Measurements from ENCODE around the gene PPFIA3.
"Not testable (repeated sequence)": the region's sequence is repeated elsewhere in the genome, so short reads cannot be mapped to it uniquely, and the experiment has no call there.

The PPFIA3 gene

DNA sequence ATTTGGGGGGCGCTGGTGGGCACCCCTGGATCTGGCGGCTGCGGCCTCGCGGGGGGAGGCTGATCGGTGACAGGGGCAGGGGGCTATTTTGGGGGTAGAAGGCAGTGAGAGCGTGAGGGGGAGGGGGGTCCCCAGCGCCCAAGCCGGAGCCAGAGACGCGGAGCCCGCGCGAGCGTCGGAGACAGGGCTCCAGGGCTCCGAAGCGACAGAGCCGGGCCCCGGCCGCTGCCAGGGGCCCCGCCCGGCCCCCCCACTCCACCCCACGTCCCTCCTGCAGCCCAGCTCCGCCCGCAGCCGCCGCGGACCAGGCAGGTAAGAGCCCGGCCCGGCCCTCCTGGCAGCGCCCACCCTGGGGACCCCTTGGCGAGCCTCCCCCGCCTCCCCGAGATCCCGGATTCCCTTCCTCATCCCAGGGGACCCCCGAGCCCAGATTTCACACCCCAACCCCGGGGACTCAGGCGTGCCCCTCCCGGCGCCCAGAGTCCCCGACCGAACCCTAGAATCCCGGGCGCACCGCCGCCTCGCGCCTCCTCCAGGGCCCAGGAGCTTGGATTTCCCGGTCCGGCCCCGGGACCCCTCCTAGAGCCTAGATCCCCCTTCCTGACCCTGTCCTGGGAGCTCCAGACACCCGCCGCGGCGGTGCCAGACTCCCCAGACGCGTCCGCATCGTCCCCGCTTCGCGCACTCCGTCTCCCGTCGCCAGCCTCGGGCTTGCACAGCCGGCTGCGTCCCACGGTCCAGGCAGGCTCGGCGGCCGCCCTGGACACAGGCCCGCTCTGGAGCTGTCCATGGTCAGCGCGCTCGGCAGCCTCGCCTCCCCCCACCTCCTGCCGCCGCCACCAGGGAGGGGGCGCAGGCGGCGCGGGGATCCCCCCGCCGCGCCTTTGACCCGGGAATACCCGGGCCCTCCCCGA is at the start of gene PPFIA3:
PPFIA3 (plus strand) TSS at position 134 of the 914 bp plus-strand sequence. CDS start 8,330 bp downstream, outside the sequence.
- DNase-seq (ENCODE audit: low read depth in 2 of 2): no peak

DNA sequence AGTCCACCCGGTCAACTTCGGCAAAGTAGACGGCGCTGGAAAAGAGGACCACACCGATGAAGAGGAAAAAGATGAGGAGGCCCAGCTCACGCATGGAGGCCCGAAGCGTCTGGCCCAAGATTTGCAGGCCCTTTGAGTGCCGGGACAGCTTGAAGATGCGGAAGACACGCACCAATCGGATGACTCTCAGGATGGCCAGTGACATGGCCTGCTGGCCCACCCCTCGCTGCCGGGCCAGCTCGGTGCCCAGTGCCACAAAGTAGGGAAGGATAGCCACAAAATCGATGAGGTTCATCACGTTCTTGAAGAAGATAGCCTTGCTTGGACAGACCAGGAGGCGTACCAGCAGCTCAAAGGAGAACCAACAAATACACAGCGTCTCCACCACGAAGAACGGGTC is 48.9 kb upstream of the PPFIA3 start:
- DNase-seq (ENCODE audit: low read depth in 2 of 2): no peak

DNA sequence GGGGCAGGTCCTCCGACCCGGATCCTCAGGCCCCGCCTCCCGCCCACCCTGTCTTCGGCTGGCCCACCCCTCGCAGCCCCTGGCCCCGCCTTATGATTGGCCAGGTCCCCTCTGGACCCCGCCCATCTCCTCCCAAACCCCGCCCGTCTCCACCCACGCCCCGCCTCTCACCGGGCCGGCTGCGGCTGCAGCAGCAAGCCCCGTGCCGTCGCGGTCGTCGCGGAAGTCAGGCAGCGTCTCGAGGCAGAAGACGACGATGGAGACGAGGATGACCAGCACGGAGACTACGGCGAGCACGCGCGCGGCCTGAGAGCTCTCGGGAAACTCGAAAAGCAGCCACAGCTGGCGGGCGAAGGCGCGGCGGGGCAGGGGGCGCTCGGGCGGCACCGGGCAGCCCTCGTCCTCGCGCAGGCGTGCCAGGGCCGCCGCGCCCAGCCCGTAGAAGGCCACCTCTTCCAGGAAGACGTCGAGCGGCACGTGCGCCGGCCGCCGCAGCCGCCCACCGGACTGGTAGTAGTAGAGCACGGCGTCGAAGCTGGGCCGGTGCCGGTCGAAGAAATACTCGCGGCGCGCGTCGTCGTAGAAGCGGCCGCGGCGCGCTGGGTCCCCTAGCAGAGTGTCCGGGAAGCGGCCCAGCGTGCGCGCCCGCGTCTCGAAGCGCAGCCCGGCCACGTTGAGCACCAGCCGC is 47.3 kb upstream of the PPFIA3 start:
- no peak for DNase-seq (ENCODE audit: low read depth in 2 of 2)

DNA sequence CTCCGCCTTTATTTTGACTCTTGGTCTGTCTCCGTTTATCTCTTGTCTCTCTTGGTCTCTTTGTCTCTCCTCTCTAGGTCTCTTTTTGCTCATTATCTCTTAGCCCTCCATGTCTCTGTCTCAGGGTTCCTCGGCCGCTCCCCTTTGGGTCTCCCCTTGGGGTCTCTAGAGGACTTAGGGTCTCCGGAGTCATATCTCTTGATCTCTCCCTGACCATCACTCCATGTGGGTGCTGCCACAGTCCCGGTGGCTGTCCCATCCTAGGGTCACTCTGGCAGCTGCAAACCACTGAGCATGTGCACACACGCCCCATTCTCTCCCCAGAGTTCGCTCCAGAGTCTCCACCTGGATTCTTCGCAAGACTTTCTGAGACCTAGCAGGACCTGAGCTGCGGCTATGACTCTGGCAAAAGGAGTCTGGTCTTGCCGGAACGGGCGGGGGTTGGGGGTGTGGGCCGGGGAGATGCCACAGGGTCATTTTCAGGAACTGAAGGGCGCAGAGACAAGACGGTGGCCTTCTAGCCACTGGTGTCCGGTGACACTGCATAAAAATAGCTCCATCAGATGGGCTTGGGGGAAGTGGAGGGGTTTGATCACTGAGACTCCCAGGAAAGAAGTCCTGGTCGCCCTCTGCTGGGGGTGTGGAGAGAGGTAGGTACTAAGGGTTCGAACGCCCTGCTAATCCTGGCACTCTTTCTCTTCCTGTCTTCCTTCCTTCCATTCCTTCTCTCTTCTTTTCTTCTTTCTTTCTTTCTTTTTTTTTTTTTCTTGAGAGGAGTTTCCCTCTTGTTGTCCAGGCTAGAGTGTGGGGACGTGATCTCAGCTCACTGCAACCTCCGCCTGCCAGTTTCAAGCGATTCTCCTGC is 45.6 kb upstream of the PPFIA3 start:
- no peak for DNase-seq (ENCODE audit: low read depth in 2 of 2)

DNA sequence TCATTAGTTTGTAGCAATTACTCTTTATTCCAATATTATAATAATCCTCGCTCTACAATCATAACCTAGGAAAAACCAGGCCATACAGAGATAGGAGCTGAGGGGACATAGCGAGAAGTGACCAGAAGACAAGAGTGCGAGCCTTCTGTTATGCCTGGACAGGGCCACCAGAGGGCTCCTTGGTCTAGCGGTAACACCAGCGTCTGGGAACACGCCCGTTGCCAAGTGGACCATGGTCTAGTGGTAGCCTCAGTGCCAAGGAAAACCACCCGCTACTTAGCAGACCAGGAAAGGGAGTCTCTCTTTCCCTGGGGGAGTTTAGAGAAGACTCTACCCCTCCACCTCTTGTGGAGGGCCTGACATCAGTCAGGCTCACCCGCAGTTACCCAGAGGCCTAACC is 44.5 kb upstream of the PPFIA3 start:
- DNase-seq (ENCODE audit: low read depth in 2 of 2): not testable (repeated sequence)

DNA sequence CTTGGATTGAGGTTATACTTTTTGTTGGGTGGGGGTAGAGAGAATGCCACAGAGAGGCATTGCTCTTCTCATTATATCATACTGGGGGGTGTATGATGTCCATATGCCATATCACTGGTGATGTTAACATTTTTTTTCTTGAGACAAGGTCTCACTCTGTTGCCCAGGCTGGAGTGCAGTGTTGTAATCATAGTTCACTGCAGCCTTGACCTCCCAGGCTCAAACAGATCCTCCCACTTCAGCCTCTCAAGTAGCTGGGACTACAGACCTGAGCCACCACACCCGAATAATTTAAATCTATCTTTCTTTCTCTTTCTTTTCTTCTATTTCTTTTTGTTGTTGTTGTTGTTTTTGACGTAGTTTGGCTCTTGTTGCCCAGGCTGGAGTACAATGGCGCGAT is 39.0 kb upstream of the PPFIA3 start:
- no peak for DNase-seq (ENCODE audit: low read depth in 2 of 2)

DNA sequence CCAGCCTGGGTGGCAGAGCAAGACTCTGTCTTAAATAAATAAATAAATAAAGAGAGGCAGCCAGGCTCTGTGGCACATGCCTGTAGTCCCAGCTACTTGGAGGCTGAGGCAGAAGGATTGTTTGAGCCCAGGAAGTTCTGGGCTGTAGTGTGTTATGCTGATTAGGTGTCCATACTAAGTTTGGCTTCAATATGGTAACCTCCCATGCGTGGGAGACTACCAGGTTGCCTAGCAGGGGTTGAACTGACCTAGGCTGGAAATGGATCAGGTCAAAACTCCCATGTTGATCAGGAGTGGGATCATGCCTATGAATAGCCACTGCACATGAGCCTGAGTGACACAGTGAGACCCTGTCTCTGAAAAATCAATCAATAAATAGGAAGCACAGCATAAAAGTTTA is 38.1 kb upstream of the PPFIA3 start:
- DNase-seq (ENCODE audit: low read depth in 2 of 2): no peak

DNA sequence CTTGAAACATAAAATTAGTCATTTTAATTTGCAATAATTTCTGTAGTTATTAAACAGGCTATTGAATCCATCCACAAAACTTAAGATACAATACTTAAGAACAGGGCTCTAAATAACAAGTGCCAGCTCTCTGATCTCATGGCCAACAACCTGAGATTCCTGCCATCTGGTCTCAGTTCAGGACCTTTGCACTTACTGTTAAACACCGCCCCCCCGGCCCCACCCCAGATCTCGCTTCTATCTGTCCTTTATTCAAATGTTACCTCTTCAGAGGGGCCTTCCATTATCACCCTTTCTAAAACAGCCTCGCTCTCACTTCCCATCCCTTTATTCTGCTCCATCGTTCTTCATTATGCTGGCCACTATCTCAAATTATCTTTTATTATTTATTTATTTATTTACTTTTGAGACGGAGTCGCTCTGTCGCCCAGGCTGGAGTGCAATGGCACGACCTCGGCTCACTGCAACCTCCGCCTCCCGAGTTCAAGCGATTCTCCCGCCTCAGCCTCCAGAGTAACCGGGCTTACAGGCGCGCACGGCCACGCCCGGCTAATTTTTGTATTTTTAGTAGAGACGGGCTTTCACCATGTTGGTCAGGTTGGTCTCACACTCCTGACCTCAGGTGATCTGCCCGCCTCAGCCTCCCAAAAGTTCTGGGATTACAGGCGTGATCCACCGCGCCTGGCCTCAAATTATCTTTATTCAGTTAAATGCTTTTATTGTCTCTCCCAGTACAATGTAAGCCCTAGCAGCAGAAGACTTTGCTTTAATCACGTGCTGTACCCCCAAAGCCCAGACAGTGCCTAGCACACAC is 34.9 kb upstream of the PPFIA3 start:
- DNase-seq (ENCODE audit: low read depth in 2 of 2): no peak

DNA sequence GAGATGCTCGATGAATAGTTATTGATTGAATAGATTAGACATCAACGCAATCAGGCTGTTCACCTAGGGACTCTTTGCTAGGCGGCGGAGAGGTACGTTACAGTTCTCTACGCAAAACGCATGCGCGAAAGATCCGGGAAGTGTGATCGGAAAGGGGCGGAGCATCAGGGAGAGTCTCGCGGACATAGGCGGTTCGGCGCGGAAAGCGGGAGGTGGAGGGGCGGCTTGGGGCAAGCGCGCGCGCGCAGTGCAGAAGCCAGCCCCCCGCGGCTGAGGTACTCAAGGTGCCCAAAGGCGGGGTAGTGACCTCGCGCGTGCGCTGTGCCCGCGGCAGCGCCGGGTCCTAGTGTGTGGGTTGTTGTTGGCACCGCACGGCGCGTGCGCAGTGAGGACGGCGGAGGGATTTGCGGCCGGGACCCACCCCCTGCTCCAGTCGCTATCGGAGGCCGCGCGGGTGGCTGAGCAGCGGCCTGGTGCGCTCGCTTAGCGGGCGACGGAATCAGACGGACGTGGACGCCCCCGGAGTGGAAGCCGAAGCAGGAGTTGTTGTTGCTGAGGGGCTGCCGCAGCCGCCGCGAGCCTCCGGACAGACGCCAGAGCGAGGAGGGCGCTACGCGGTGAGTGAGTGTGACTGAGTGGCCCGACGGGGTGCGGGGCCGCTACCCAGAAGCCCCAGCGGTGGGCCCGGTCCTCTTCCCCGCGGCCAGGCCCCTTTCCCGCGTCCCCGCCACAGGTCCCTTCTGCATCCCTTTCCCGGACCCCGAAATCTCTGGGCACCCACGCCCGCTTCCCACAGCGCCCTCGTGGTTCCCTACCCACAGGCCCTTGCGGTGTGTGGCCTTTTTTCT is 34.1 kb upstream of the PPFIA3 start, which contains the start of gene SNRNP70:
SNRNP70 (plus strand) TSS at position 432 of the 848 bp plus-strand sequence. CDS start 964 bp downstream, outside the sequence.
- peak; percentile 98 to 99 for DNase-seq (ENCODE audit: low read depth in 2 of 2)

DNA sequence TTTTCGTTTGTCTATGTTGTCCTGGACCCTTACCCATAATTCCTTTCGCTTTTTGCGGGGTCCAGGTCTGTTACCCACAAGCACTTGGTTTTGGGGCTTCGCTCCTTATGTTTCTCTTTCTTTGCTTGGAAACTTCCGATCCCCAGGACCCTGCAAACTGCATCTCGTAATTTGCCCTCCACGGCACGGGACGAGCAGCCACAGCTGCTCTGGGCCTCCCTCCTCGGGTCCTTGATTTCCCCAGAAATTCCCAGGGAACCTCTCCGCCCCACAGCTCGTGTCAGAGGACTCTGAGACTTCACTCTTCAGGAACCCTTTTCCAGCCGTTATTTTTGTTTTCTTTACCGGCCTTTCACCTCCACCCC is 33.5 kb upstream of the PPFIA3 start:
- no peak for DNase-seq (ENCODE audit: low read depth in 2 of 2)

DNA sequence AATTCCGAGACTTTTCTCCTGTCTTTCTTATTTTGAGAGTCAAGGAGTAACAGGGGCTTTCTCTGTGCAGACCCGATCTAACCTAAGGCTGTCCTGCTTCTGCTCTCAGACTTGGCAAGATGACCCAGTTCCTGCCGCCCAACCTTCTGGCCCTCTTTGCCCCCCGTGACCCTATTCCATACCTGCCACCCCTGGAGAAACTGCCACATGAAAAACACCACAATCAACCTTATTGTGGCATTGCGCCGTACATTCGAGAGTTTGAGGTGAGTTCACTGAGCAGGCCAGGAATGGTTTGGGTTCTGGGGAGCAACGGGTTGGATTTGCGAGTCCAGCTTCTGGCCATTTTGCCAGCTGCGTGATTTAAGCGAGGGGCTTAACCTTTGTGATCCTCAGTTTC is 33.0 kb upstream of the PPFIA3 start:
- DNase-seq (ENCODE audit: low read depth in 2 of 2): no peak

DNA sequence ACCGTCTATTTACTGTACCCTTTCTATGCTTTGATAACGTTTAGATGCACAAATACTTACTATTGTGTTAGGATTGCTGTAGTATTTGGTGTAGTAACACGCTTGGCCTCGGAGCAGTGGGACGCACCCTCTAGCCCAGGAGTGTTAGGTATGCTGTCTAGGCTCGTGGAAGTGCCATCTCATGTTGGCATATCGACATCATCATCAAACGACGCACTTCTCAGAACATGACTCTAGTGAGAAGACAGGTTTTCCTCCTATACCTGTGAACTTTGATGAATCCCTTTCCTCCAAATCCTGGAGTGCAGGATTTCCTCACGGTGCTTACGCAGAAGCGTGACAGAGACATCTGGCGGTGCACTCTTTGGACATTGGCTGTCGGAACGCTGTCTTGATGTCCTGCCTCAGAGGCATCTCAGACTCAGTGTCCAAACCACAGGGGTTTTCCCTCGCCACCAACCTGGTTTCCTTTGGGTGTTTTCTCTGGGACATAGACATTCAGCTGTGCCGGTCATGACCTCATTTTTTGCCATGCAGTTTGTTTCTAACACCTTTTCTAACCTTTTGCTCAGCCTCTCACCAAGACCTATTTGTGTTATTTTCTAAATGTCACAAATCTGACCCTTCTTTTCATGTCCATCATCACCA is 27.8 kb upstream of the PPFIA3 start:
- no peak for DNase-seq (ENCODE audit: low read depth in 2 of 2)

DNA sequence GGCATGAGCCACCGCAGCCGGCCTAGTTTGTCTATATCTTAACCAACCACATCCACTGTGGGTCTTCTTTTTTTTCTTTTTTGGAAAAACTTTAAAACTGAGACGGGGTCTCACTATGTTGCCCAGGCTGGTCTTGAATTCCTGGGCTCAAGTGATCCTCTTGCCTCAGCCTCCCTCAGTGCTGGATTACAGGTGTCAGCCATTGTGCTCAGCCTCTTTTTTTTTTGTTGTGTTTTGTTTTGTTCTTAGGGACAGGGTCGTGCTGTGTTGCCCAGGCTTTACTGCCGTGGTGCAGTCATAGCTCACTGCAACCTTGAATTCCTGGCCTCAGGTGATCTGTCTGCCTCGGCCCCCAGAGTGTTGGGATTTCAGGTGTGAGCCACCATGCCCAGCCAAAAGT is 26.7 kb upstream of the PPFIA3 start:
- no peak for DNase-seq (ENCODE audit: low read depth in 2 of 2)

DNA sequence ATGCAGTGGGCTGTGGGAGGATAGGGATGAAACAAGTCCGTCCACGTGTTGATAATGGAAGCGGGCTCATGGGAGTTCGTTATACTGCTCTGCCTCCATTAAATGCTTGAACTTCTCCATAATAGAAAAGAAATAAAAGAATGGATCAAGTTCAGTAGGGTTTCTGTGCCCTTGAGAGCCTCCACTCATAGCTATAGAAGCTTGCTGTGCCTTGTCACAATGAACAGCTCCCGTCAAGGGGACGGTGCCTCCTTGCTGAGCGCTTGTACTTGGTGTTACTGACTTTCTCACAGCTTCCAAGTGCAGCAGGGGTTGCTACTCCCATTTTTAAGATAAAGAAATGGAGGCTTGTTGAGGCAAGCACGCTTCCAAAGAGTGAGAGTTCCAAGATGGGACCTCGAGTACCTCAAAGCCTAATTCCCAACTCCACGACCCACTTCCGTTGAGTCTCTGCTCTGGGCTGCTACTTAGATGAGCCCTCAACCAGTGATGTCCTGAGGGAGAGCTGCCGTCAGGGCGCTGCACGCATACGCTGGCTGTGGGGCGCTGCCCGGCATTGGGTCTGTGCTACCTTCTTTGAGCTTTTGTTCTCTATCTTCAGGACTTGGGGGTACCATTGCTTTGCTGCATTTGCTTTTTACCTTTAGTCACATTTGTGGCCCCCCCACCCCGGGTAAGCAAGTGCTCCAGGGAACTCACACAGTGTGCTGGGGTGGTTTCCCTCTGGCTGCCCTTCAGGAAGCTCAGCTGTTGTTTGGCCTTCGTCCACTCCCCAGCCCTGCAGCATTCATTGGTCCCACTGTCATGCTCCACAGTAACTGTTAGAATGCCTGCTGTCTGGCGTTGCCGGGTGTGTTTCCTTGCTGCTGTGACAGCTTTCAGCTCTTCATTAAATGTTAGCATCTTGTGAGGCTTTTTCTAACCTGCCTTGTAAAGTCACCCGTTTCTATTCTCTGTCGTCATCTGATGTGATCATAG is 24.6 kb upstream of the PPFIA3 start:
- DNase-seq (ENCODE audit: low read depth in 2 of 2): no peak

DNA sequence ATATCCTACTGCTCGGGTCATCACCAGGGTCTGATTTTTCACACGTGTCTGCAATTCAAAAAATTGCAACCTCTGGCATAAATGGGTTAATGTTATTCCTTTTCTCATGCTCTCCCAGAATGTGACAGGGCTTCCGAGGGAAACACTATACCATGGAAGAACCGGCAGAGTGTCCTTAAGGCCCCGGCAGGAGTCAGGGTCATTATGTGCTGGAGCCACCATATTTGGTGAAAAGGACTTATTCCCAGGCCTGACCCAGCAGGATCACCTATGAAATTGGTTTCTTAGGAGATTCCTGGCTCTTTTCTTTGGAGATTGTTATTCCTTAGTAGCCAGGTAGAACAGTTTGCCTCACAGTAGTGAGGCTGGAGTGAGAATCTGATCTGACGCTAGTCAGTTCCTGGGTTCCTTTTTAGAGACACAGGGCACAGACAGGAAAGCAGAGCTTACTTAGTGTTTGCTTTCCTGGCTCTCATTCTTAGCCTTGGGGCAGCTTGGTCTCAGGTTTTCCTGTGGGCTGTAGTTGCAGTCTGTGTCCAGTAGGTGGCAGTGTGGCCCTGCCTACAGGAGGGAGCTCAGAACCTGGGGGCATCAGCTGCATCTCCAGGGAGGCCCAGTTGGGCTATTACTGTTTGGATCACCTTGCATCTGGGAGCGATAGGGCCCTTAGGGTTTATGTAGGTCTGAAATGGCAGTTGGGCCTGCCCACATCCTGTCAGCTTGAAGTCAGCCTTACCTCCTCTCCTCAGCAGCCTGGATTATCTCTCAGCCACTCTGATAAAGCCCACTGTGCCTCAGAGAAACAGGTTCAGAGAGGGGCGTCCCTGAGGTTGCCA is 21.7 kb upstream of the PPFIA3 start:
- DNase-seq (ENCODE audit: low read depth in 2 of 2): peak; percentile 50 to 59

DNA sequence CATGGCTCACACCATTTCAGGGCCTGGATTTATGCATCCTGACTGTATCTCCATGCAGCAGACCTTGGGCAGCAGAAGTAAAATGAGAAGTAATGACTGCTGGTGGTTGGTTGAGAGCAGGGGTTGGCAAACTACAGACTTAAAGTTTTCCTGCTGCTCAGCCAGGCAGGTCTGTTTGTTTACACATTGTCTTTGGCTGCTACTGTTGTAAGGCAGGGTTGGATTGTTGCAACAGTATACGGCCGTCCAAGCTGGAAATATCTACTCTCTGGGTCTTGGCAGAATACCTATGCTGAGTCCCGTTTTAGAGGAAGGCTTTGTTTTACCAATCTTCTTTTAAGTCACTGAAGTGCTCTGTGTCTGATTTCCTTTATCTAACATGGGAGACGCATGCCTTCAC is 20.5 kb upstream of the PPFIA3 start:
- no peak for DNase-seq (ENCODE audit: low read depth in 2 of 2)

DNA sequence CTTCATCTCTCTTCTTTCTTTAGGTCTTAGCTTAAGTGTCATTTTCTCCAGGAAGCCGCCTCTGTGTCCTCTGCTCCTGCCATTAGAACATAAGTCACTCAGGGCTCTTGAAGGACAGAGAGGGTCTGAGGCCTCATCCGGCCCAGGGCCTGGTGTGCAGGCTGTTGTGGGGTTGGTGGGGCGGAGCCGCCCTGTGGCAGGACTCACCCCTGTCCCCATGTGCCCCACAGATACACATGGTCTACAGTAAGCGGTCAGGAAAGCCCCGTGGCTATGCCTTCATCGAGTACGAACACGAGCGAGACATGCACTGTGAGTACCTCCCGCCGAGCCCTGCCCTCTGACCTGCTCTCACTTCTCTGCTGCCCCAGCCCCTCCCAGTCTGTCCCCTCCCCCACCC is 18.2 kb upstream of the PPFIA3 start:
- DNase-seq (ENCODE audit: low read depth in 2 of 2): no peak

DNA sequence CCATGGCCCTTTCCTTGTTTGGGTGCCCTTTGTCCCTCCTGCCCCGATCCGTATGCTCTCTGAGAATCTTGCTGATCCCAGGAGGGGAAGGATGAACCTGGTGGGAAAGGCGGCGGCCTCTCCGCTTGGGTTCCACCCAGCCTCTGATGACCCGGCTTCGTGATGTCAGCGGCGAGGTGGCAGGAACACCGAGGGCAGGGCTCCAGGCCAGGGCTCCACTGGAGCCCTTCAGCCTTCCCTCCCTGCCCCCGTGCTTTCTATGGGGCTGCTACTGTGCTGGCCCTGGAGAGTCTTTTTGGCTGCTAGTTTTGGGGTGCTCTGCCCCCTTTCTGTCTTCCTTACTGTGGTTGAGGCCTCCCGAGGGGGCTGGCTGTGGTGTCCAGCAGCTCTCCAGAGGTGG is 17.0 kb upstream of the PPFIA3 start:
- no peak for DNase-seq (ENCODE audit: low read depth in 2 of 2)

All from stimulated activated CD8-positive, alpha-beta memory T cell treated with anti-CD3 and anti-CD28 coated beads, Interleukin-2, amount 100 ng/mL, for 1 hour (primary cell).